ENCODE results near the gene HTR7. TPM values are rescaled to one million over a fixed set of nuclear protein-coding genes. Genes with fewer than 3 reads are reported as not detected.

HTR7 gene
- total and polyA plus RNA-seq, 9 of the 15 experiments (the other 6 are each of a cell fraction or from before 2014, with no cell fraction given) = 0.07 to 0.33 (median 0.18) TPM

DNA sequence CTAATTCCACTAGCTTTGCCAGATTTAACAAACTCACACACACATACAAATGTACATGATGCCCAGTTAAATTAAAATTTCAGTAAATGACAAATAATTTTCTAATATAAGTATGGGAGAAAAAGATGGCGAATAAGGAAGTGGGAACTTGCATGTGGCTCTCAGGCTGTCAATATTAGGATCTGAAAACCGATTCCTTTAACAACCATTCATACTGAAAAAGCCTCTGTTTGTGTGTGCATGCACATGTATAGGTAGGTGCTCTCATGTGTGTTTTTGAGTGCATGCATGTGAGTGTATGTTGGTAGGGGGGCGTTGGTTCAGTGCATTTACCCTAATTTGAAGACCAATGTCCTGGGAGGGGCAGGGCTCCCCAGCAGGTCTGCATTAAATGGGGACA, 125.3 kb downstream of the HTR7 start:
- FAIRE-seq (no peak), DNase-seq (ENCODE audit: extremely low read depth in 1 of 4, low spot score in 3 of 4) (no peak), ATAC-seq (no peak)
- H3K27ac ChIP-seq (ENCODE audit: extremely low read depth, low read depth, low read length) = no peak overlapping the region
- no peak overlapping the region for H2AFZ ChIP-seq (ENCODE audit: low read depth, low read length)
- no peaks in the 10 kb centered on the region for H3K36me3 ChIP-seq (ENCODE audit: control insufficient read depth, insufficient read depth, low read length)
- no peaks in the 10 kb centered on the region for H3K4me1 ChIP-seq (replicated peaks in 1 of 2; ENCODE audit: control insufficient read depth in 2 of 2, insufficient read depth in 2 of 2, low read length in 2 of 2)
- H3K9me1 ChIP-seq (ENCODE audit: control insufficient read depth, insufficient read depth, low read length) = no peaks in the 10 kb centered on the region
- no peaks in the 10 kb centered on the region for H3K27me3 ChIP-seq (ENCODE audit: control insufficient read depth in 2 of 2, insufficient read depth in 2 of 2, low read length in 2 of 2)
- H3K9me3 ChIP-seq (replicated peaks; ENCODE audit: control insufficient read depth, insufficient read depth, low read depth, low read length) = no peaks in the 10 kb centered on the region
- H4K20me1 ChIP-seq (replicated peaks; ENCODE audit: control insufficient read depth, insufficient read depth, low read length) = no peaks in the 10 kb centered on the region
- CTCF ChIA-PET (ENCODE audit: low intra/inter-chr PET ratio) = no interaction called here
- H3K79me2 ChIP-seq (ENCODE audit: control insufficient read depth, insufficient read depth, low read length) = no peaks in the 10 kb centered on the region
- H3K4me2 ChIP-seq (ENCODE audit: insufficient read depth, low read length) = no peak overlapping the region
- in situ Hi-C loops (cut with MboI) = no loop called here
- H3K4me3 ChIP-seq = no peak overlapping the region
- POLR2A ChIA-PET = no interaction called here
- 0% methylated on average over 3 of the region's 3 CpGs for WGBS (ENCODE audit: insufficient coverage, low coverage, missing lambda C conversion rate)
- H3K9ac ChIP-seq (ENCODE audit: insufficient read depth in 1 of 2, low read depth in 2 of 2, low read length in 2 of 2) = no peak overlapping the region
- intact Hi-C loops (cut with micrococcal nuclease) = no loop called here
- TF ChIP-seq FOXO4 (CRISPR knock-in tag; IDR thresholded peaks at IDR 0.05) (no peak), CTCF (IDR thresholded peaks at IDR 0.05 in 2 of 3, conservative IDR thresholded peaks at IDR 0.05 in 1 of 3; ENCODE audit: insufficient read depth in 2 of 3, low read depth in 1 of 3, low read length in 3 of 3) (no peak), POLR3G (IDR thresholded peaks at IDR 0.05; ENCODE audit: extremely low read depth, insufficient read length, insufficient replicate concordance) (no peak), MBD2 (IDR thresholded peaks at IDR 0.05; ENCODE audit: borderline replicate concordance, low read depth) (no peak), YBX1 (IDR thresholded peaks at IDR 0.05) (no peak), TBL1XR1 (IDR thresholded peaks at IDR 0.05; ENCODE audit: low read length in 2 of 2) (no peak), TOE1 (IDR thresholded peaks at IDR 0.05; ENCODE audit: borderline replicate concordance) (no peak), TOE1 (CRISPR knock-in tag; IDR thresholded peaks at IDR 0.05; ENCODE audit: borderline replicate concordance, low read depth) (no peak), TRIM24 (IDR thresholded peaks at IDR 0.05) (no peak)
- BruUV-seq (replicated peaks) = no TSS peak

Measured in K562 (cell line).